ENCODE results near the gene PRLH.
A peak's percentile ranks its signal among the peaks of the same experiment; 100 is the strongest.
"Not testable (repeated sequence)": the region's sequence is repeated elsewhere in the genome, so short reads cannot be mapped to it uniquely, and the experiment has no call there.

Gene PRLH

DNA sequence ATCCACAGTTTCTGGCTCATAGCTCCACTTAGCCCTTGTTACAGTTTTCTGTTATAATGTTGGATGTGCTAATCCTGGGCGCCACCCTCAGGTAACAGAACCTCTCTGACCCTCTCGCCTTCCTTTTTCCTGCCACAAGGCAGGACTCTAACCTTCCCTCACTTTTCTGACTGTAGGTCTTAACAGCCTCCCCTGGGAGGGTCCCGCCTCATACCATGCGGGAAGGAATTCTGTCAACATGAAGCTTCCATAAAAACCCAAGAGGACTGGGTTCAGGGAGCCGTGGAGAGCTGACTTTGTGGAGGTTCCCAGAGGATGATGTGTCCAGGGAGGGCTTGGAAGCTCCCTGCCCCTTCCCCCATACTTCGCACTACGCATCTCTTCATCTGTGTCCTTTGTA, 36.0 kb downstream of the PRLH start:
- DNase-seq: no peak

- no peak for DNase-seq
Measured at GRCh38 chr2:237603049-237603717, 36.8 kb downstream of the PRLH start.

GRCh38 chr2:237603718-237604362, 37.5 kb downstream of the PRLH start:
- DNase-seq: peak; percentile 56

DNA sequence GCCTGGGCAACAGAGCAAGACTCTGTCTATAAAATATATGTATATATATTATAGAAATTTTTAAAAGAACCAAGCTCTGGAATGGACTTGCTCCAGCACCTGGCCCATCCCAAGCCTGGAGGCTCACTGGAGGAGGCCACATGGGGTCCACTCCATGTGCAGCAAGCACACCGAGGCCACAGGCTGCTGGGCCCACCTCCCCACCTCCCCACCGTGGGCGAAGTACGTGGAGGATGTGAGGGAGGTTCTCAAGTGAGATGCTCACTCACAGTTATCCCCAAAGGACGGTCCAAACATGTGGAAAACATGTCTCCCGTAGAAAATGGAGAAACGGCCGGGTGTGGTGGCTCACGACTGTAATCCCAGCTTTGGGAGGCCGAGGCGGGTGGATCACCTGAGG, 38.0 kb downstream of the PRLH start:
- DNase-seq: no peak

DNA sequence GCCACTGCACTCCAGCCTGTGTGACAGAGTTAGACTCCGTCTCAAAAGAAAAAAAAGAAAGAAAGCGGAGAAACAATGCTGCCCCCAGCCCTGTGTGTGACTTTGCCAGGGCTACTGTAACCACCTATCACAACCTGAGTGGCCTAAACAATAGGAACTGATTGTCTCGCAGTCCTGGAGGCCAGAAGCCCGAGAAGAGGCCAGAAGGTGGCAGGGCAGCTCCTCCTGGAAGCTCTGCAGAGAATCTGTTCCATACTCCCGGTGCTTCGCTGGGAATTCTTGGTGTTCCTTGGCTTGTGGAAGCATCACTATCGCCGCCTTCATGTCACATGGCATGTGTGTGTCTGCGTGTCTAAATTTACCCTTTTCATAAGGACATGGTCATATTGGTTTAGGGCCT, 38.6 kb downstream of the PRLH start:
- no peak for DNase-seq

- not testable (repeated sequence) for DNase-seq
Measured at GRCh38 chr2:237606522-237606921, 40.1 kb downstream of the PRLH start.

GRCh38 chr2:237612527-237613357, 46.4 kb downstream of the PRLH start:
- no peak for DNase-seq

DNA sequence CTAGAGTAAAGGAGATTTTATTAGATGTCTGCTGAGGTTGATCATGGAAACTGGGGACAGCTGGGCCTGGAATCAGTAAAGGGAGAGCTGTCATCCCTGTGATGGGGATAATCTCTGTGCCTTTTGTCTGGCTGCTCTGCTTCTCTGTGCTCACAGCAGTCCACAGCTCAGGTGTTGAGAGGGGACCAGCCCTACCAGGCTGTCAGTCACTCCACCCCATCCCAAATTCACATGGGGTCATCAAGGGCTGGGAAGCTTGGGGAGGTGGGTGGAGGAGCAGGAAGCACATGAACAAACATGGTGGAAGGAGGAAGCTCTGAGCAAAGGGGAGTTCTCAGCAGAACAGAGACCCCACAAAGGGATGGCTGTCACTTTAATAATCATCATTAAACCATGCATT, 47.3 kb downstream of the PRLH start:
- DNase-seq: no peak

GRCh38 chr2:237614151-237614720, 47.9 kb downstream of the PRLH start:
- no peak for DNase-seq

DNA sequence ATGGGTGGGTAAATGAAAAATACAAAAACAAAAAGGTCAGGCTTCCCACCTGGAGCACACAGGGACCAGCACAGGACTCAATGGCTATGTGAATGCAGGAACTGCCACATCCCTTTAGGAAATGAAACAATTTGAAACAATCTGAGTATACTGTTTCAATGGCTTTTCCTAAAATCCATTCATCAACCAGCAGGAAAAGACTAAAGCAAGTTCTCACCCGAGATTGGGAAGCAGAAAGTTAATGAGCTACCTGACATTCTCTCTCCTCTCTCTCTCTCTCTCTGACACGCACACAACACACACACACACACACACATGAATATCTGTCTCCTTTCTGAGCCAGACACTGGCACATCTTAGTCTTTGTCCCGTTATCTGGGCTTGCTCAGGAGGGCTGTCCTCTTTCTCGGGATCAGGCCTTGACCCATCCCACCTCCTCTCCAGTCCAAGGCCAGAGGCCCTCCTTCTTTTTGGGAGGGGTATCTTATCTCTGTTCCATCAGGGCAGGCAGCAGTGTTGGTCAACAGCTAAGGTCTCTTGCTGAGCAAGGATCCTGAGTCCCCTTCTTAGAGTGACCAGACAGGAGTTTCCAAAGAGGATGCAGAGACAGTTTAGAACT, 49.4 kb downstream of the PRLH start:
- DNase-seq: no peak

DNA sequence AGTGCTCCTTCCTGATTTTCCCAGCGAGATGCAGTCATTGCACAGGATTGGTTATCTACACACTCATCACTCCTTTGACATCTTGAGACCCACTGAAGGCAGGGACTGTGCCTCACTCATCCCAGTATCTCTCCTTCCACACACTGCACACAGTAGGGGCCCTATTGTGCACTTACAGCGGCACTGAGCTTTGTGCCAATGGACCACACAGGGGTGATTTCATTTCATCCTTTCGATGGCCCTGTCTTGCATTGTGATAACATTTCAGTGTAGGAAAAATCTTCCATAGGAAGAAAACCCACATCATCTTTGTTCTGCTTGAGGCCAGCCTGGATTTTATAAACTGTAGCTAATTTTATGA, 50.0 kb downstream of the PRLH start:
- no peak for DNase-seq

Measured in inflammatory macrophage treated with lipopolysaccharide for 4 hours (primary cell).